Activated T-helper 9 cell treated with anti-CD3 and anti-CD28 coated beads, Interleukin-2, amount 50 U/mL, for 16 hours (primary cell): ENCODE measurements around the gene RCN1.
"Not testable (repeated sequence)": the region's sequence is repeated elsewhere in the genome, so short reads cannot be mapped to it uniquely, and the experiment has no call there.

Source experiments
- DNase-seq: peaks from one replicate; pipeline ENCODE4 v3.0.0-alpha.2; 2020; ENCODE audit warnings: low read depth

Gene RCN1

GRCh38 chr11:32090545-32091370 is at the start of gene RCN1:
TSS of gene RCN1 (plus strand) at chr11:32091074. CDS start at chr11:32091197, 123 bp downstream.
- peak; percentile 32 for DNase-seq

- no peak for DNase-seq
Observed at GRCh38 chr11:32043737-32044136, 47.1 kb upstream of the RCN1 start.

- no peak for DNase-seq
Observed at GRCh38 chr11:32044158-32044863, 46.6 kb upstream of the RCN1 start.

- DNase-seq = no peak
Observed at GRCh38 chr11:32045456-32045855, 45.4 kb upstream of the RCN1 start.

GRCh38 chr11:32050264-32050663 is 40.6 kb upstream of the RCN1 start:
- DNase-seq = no peak

GRCh38 chr11:32052215-32052614 is 38.7 kb upstream of the RCN1 start:
- DNase-seq = peak; percentile 26

- DNase-seq = no peak
Observed at GRCh38 chr11:32053151-32053888, 37.6 kb upstream of the RCN1 start.

GRCh38 chr11:32055861-32056260 is 35.0 kb upstream of the RCN1 start:
- DNase-seq = no peak

- DNase-seq = no peak
Observed at GRCh38 chr11:32056438-32056837, 34.4 kb upstream of the RCN1 start.

GRCh38 chr11:32059686-32060462 is 31.0 kb upstream of the RCN1 start:
- no peak for DNase-seq

GRCh38 chr11:32062540-32062939 is 28.3 kb upstream of the RCN1 start:
- no peak for DNase-seq

- DNase-seq = not testable (repeated sequence)
Observed at GRCh38 chr11:32063031-32063430, 27.8 kb upstream of the RCN1 start.

GRCh38 chr11:32065865-32066629 is 24.8 kb upstream of the RCN1 start:
- DNase-seq = no peak

GRCh38 chr11:32068134-32068870 is 22.6 kb upstream of the RCN1 start:
- no peak for DNase-seq

GRCh38 chr11:32069361-32070058 is 21.4 kb upstream of the RCN1 start:
- DNase-seq = no peak

GRCh38 chr11:32070692-32071091 is 20.2 kb upstream of the RCN1 start:
- DNase-seq = no peak

- DNase-seq = no peak
Observed at GRCh38 chr11:32071811-32072210, 19.1 kb upstream of the RCN1 start.

GRCh38 chr11:32072872-32073643 is 17.8 kb upstream of the RCN1 start:
- no peak for DNase-seq

GRCh38 chr11:32073644-32074026 is 17.2 kb upstream of the RCN1 start:
- no peak for DNase-seq
